ENCODE measurements around the gene DSE.
"Not testable (repeated sequence)": the region's sequence is repeated elsewhere in the genome, so short reads cannot be mapped to it uniquely, and the experiment has no call there.

DSE gene

GRCh38 chr6:116370760-116371119 lies at the start of gene DSE:
Gene DSE (plus strand): TSS chr6:116370947. CDS start chr6:116399251, 28,304 bp downstream.
- DNase-seq: peak; percentile 50

- not testable (repeated sequence) for DNase-seq
Observed at GRCh38 chr6:116321933-116322332, 48.8 kb upstream of the DSE start.

- DNase-seq: no peak
Observed at GRCh38 chr6:116323863-116324262, 46.9 kb upstream of the DSE start.

- DNase-seq: not testable (repeated sequence)
Observed at GRCh38 chr6:116325634-116326132, 45.1 kb upstream of the DSE start.

GRCh38 chr6:116326181-116326671 lies 44.5 kb upstream of the DSE start:
- no peak for DNase-seq

GRCh38 chr6:116326996-116327395 lies 43.8 kb upstream of the DSE start:
- no peak for DNase-seq

- no peak for DNase-seq
Observed at GRCh38 chr6:116327803-116328527, 42.8 kb upstream of the DSE start.

GRCh38 chr6:116328528-116328903 lies 42.2 kb upstream of the DSE start:
- DNase-seq: no peak

- no peak for DNase-seq
Observed at GRCh38 chr6:116329156-116329555, 41.6 kb upstream of the DSE start.

- no peak for DNase-seq
Observed at GRCh38 chr6:116330511-116330910, 40.2 kb upstream of the DSE start.

- DNase-seq: no peak
Observed at GRCh38 chr6:116332096-116332495, 38.7 kb upstream of the DSE start.

- not testable (repeated sequence) for DNase-seq
Observed at GRCh38 chr6:116334638-116335409, 35.9 kb upstream of the DSE start.

GRCh38 chr6:116335612-116336215 lies 35.0 kb upstream of the DSE start:
- DNase-seq: no peak

- DNase-seq: no peak
Observed at GRCh38 chr6:116338943-116339342, 31.8 kb upstream of the DSE start.

GRCh38 chr6:116340625-116341024 lies 30.1 kb upstream of the DSE start:
- not testable (repeated sequence) for DNase-seq

- no peak for DNase-seq
Observed at GRCh38 chr6:116349216-116349615, 21.5 kb upstream of the DSE start.

GRCh38 chr6:116351101-116351500 lies 19.6 kb upstream of the DSE start:
- DNase-seq: no peak

GRCh38 chr6:116352515-116353471 lies 18.0 kb upstream of the DSE start:
- no peak for DNase-seq

- DNase-seq: no peak
Observed at GRCh38 chr6:116354236-116354635, 16.5 kb upstream of the DSE start.

- no peak for DNase-seq
Observed at GRCh38 chr6:116355796-116356195, 15.0 kb upstream of the DSE start.

GRCh38 chr6:116359131-116359530 lies 11.6 kb upstream of the DSE start:
- no peak for DNase-seq

- DNase-seq: no peak
Observed at GRCh38 chr6:116359835-116360234, 10.9 kb upstream of the DSE start.

Data from NCI-H526 treated with DMSO at 0.1 percent for 48 hours (cell line).